ENCODE measurements around the gene ATP1A1. TPM values are rescaled to one million over a fixed set of nuclear protein-coding genes. Genes with fewer than 3 reads are reported as not detected.

The ATP1A1 gene
- total and polyA plus RNA-seq, 2 donors = 63.6 to 230 TPM

GRCh38 chr1:116397728-116398127 is 24.7 kb downstream of the ATP1A1 start:
- H3K4me1 ChIP-seq (ENCODE audit: insufficient read depth) = no peaks in the 10 kb centered on the region

GRCh38 chr1:116400780-116401179 is 27.7 kb downstream of the ATP1A1 start:
- DNase-seq (ENCODE audit: extremely low spot score) = no peak
- Histone ChIP-seq H3K36me3 (ENCODE audit: insufficient read depth) (peaks cover 5% of the 10 kb centered on the region), H3K27ac (ENCODE audit: low read depth) (no peak overlapping the region), H3K4me1 (ENCODE audit: insufficient read depth) (no peaks in the 10 kb centered on the region), H3K4me3 (ENCODE audit: low read depth, low read length) (no peak overlapping the region)
- 95% methylated on average over 6 of the region's 6 CpGs for WGBS

More at GRCh38 chr1:116397728-116398127, 24.7 kb downstream of the ATP1A1 start:
- 78% methylated on average over 5 of the region's 5 CpGs for WGBS
- DNase-seq (ENCODE audit: extremely low spot score) = no peak
- H3K27ac ChIP-seq (ENCODE audit: low read depth) = no peak overlapping the region
- peaks cover 6% of the 10 kb centered on the region for H3K36me3 ChIP-seq (ENCODE audit: insufficient read depth)
- H3K4me3 ChIP-seq (ENCODE audit: low read depth, low read length) = no peak overlapping the region

GRCh38 chr1:116401646-116402176 is 28.7 kb downstream of the ATP1A1 start:
- no peak overlapping the region for H3K27ac ChIP-seq (ENCODE audit: low read depth)
- 78% methylated on average over 3 of the region's 3 CpGs for WGBS
- H3K4me3 ChIP-seq (ENCODE audit: low read depth, low read length) = no peak overlapping the region
- H3K36me3 ChIP-seq (ENCODE audit: insufficient read depth) = peaks cover 5% of the 10 kb centered on the region
- no peak for DNase-seq (ENCODE audit: extremely low spot score)
- no peaks in the 10 kb centered on the region for H3K4me1 ChIP-seq (ENCODE audit: insufficient read depth)

- no peaks in the 10 kb centered on the region for H3K4me1 ChIP-seq (ENCODE audit: insufficient read depth)
- WGBS = 79% methylated on average over 3 of the region's 3 CpGs
- H3K36me3 ChIP-seq (ENCODE audit: insufficient read depth) = peaks cover 5% of the 10 kb centered on the region
- H3K4me3 ChIP-seq (ENCODE audit: low read depth, low read length) = no peak overlapping the region
- DNase-seq (ENCODE audit: extremely low spot score) = no peak
- H3K27ac ChIP-seq (ENCODE audit: low read depth) = no peak overlapping the region
These were observed 29.3 kb downstream of the ATP1A1 start for GRCh38 chr1:116402333-116402732.

GRCh38 chr1:116403496-116404136 is 30.6 kb downstream of the ATP1A1 start:
- peaks cover 5% of the 10 kb centered on the region for H3K36me3 ChIP-seq (ENCODE audit: insufficient read depth)
- DNase-seq (ENCODE audit: extremely low spot score) = no peak
- H3K27ac ChIP-seq (ENCODE audit: low read depth) = no peak overlapping the region
- no peaks in the 10 kb centered on the region for H3K4me1 ChIP-seq (ENCODE audit: insufficient read depth)
- H3K4me3 ChIP-seq (ENCODE audit: low read depth, low read length) = no peak overlapping the region
- WGBS = 87% methylated on average over 7 of the region's 7 CpGs

GRCh38 chr1:116404699-116405098 is 31.7 kb downstream of the ATP1A1 start:
- Histone ChIP-seq H3K4me3 (ENCODE audit: low read depth, low read length) (no peak overlapping the region), H3K27ac (ENCODE audit: low read depth) (no peak overlapping the region), H3K36me3 (ENCODE audit: insufficient read depth) (peaks cover 5% of the 10 kb centered on the region), H3K4me1 (ENCODE audit: insufficient read depth) (no peaks in the 10 kb centered on the region)
- DNase-seq (ENCODE audit: extremely low spot score) = no peak
- WGBS = 87% methylated on average over 5 of the region's 5 CpGs

- WGBS = 79% methylated on average over 14 of the region's 14 CpGs
These were observed 32.4 kb downstream of the ATP1A1 start for GRCh38 chr1:116405241-116406135.

GRCh38 chr1:116407033-116407432 is 34.0 kb downstream of the ATP1A1 start:
- 96% methylated on average over 6 of the region's 6 CpGs for WGBS
- DNase-seq (ENCODE audit: extremely low spot score) = no peak
- Histone ChIP-seq H3K27ac (ENCODE audit: low read depth) (no peak overlapping the region), H3K4me1 (ENCODE audit: insufficient read depth) (no peaks in the 10 kb centered on the region), H3K4me3 (ENCODE audit: low read depth, low read length) (no peak overlapping the region), H3K36me3 (ENCODE audit: insufficient read depth) (no peaks in the 10 kb centered on the region)

More at GRCh38 chr1:116405241-116406135, 32.4 kb downstream of the ATP1A1 start:
- Histone ChIP-seq H3K4me1 (ENCODE audit: insufficient read depth) (no peaks in the 10 kb centered on the region), H3K36me3 (ENCODE audit: insufficient read depth) (peaks cover 5% of the 10 kb centered on the region), H3K27ac (ENCODE audit: low read depth) (no peak overlapping the region), H3K4me3 (ENCODE audit: low read depth, low read length) (no peak overlapping the region)
- no peak for DNase-seq (ENCODE audit: extremely low spot score)

GRCh38 chr1:116408193-116408592 is 35.1 kb downstream of the ATP1A1 start:
- WGBS = 95% methylated on average over 2 of the region's 2 CpGs
- Histone ChIP-seq H3K4me1 (ENCODE audit: insufficient read depth) (no peaks in the 10 kb centered on the region), H3K36me3 (ENCODE audit: insufficient read depth) (no peaks in the 10 kb centered on the region), H3K4me3 (ENCODE audit: low read depth, low read length) (no peak overlapping the region), H3K27ac (ENCODE audit: low read depth) (no peak overlapping the region)
- DNase-seq (ENCODE audit: extremely low spot score) = no peak

GRCh38 chr1:116408803-116409720 is 36.0 kb downstream of the ATP1A1 start:
- WGBS = 94% methylated on average over 13 of the region's 13 CpGs
- H3K4me1 ChIP-seq (ENCODE audit: insufficient read depth) = no peaks in the 10 kb centered on the region
- no peak overlapping the region for H3K27ac ChIP-seq (ENCODE audit: low read depth)
- H3K4me3 ChIP-seq (ENCODE audit: low read depth, low read length) = no peak overlapping the region
- H3K36me3 ChIP-seq (ENCODE audit: insufficient read depth) = no peaks in the 10 kb centered on the region
- DNase-seq (ENCODE audit: extremely low spot score) = no peak

- DNase-seq (ENCODE audit: extremely low spot score) = no peak
- Histone ChIP-seq H3K4me3 (ENCODE audit: low read depth, low read length) (no peak overlapping the region), H3K27ac (ENCODE audit: low read depth) (no peak overlapping the region), H3K36me3 (ENCODE audit: insufficient read depth) (no peaks in the 10 kb centered on the region), H3K4me1 (ENCODE audit: insufficient read depth) (no peaks in the 10 kb centered on the region)
- WGBS = 82% methylated on average over 8 of the region's 8 CpGs
These were observed 36.7 kb downstream of the ATP1A1 start for GRCh38 chr1:116409751-116410191.

GRCh38 chr1:116411784-116412479 is 38.9 kb downstream of the ATP1A1 start:
- DNase-seq (ENCODE audit: extremely low spot score) = no peak
- Histone ChIP-seq H3K4me3 (ENCODE audit: low read depth, low read length) (no peak overlapping the region), H3K36me3 (ENCODE audit: insufficient read depth) (no peaks in the 10 kb centered on the region), H3K4me1 (ENCODE audit: insufficient read depth) (no peaks in the 10 kb centered on the region), H3K27ac (ENCODE audit: low read depth) (no peak overlapping the region)
- WGBS = 82% methylated on average over 2 of the region's 2 CpGs

GRCh38 chr1:116412480-116412798 is 39.4 kb downstream of the ATP1A1 start:
- Histone ChIP-seq H3K4me1 (ENCODE audit: insufficient read depth) (no peaks in the 10 kb centered on the region), H3K36me3 (ENCODE audit: insufficient read depth) (no peaks in the 10 kb centered on the region), H3K4me3 (ENCODE audit: low read depth, low read length) (no peak overlapping the region), H3K27ac (ENCODE audit: low read depth) (no peak overlapping the region)
- DNase-seq (ENCODE audit: extremely low spot score) = no peak
- 90% methylated on average over 2 of the region's 2 CpGs for WGBS
